Small intestine (tissue), 7 donors: ENCODE results near the gene WNT1. TPM values are rescaled to one million over a fixed set of nuclear protein-coding genes. Genes with fewer than 3 reads are reported as not detected.

ENCODE experiments used
- DNase-seq, 2 donors: peaks; one replicate each; pipeline versions ENCODE4 v3.0.0 to v3.0.0-alpha.2; 2013
- FAIRE-seq: peaks from 2 replicates; lab custom pipeline; 2012; peaks lifted over from hg19 to GRCh38; lab: Jason Lieb, UNC
- H3K27ac ChIP-seq, 3 donors: one replicate each; pipeline ENCODE4 v1.5.1; 2013; ENCODE audit warnings: low read length in 2 of 3, mild to moderate bottlenecking in 2 of 3, control low read depth in 1 of 3, inconsistent platforms in 1 of 3, low read depth in 1 of 3, moderate library complexity in 1 of 3
- H3K27me3 ChIP-seq, 3 donors: one replicate each; pipeline ENCODE4 v1.6.1; 2013; ENCODE audit warnings: low read length in 3 of 3, inconsistent platforms in 1 of 3; ENCODE audit not compliant: control insufficient read depth in 3 of 3, insufficient read depth in 3 of 3
- H3K36me3 ChIP-seq, 3 donors: one replicate each; pipeline ENCODE4 v1.6.1; 2013; ENCODE audit warnings: low read length in 3 of 3, inconsistent platforms in 1 of 3, low read depth in 1 of 3, mild to moderate bottlenecking in 1 of 3, moderate library complexity in 1 of 3; ENCODE audit not compliant: control insufficient read depth in 3 of 3, insufficient read depth in 2 of 3
- H3K4me1 ChIP-seq, 3 donors: one replicate each; pipeline ENCODE4 v1.6.1; 2013; ENCODE audit warnings: low read length in 2 of 3, inconsistent platforms in 1 of 3, low read depth in 1 of 3, mild to moderate bottlenecking in 1 of 3, moderate library complexity in 1 of 3; ENCODE audit not compliant: control insufficient read depth in 3 of 3, insufficient read depth in 2 of 3
- H3K4me3 ChIP-seq, 3 donors: one replicate each; pipeline ENCODE4 v1.5.1; 2013; ENCODE audit warnings: low read length in 3 of 3, control low read depth in 1 of 3, inconsistent platforms in 1 of 3, low read depth in 1 of 3, mild to moderate bottlenecking in 1 of 3, moderate library complexity in 1 of 3
- H3K9me3 ChIP-seq, 2 donors: one replicate each; pipeline ENCODE4 v1.6.1; 2013; ENCODE audit warnings: low read depth in 1 of 2, low read length in 1 of 2; ENCODE audit not compliant: control insufficient read depth in 2 of 2, insufficient read depth in 1 of 2
- WGBS, 3 donors: extraction: QIAGEN DNeasy Blood & Tissue Kit; methylation state at CpG; one replicate each; pipeline ENCODE4 v1.1.7; 2013; 5-methylcytosine and 5-hydroxymethylcytosine counted together
- polyA plus RNA-seq, 4 donors: library from polyadenylated mRNA; stranded (reverse) in 3 of 4; unstranded in 1 of 4; fragments of 200-250 nt in 3 of 4; fragments of 120-200 nt in 1 of 4; gene quantifications; one replicate each; pipeline versions ENCODE4 v1.2.1 to v1.2.3, GENCODE V29; 2013
- donor health status: healthy with polysubstance abuse.
- donor health status: control.
- donor health status: control.
- donor health status: Bipolar disorder and iron deficiency.
- donor health status: healthy.

The WNT1 gene
- polyA plus RNA-seq, 4 donors: 0.07 TPM; not detected in 3

GRCh38 chr12:48938805-48939204, 39.3 kb upstream of the WNT1 start:
- Histone ChIP-seq H3K4me3 (no peak overlapping the region), H3K27ac (no peak overlapping the region), H3K36me3 (peaks cover 0 to 74% (median 19%) of the 10 kb centered on the region in 3 donors), H3K4me1 (no peaks in the 10 kb centered on the region), H3K9me3 (no peaks in the 10 kb centered on the region), H3K27me3 (no peaks in the 10 kb centered on the region)
- WGBS, 3 donors: 80 to 89% (median 84%) methylated on average over 7 of the region's 7 CpGs
- DNase-seq (no peak), FAIRE-seq (no peak)

GRCh38 chr12:48940181-48940580, 37.9 kb upstream of the WNT1 start:
- no peak overlapping the region for H3K27ac ChIP-seq
- no peak for FAIRE-seq

GRCh38 chr12:48943221-48943620, 34.9 kb upstream of the WNT1 start:
- Histone ChIP-seq H3K4me1 (no peaks in the 10 kb centered on the region), H3K27me3 (no peaks in the 10 kb centered on the region), H3K4me3 (no peak overlapping the region), H3K36me3 (peaks cover 0 to 50% (median 15%) of the 10 kb centered on the region in 3 donors), H3K9me3 (no peaks in the 10 kb centered on the region), H3K27ac (no peak overlapping the region)
- FAIRE-seq: no peak
- no peak for DNase-seq
- 83 to 95% (median 93%) methylated on average over 4 of the region's 4 CpGs for WGBS, 3 donors

More at GRCh38 chr12:48940181-48940580, 37.9 kb upstream of the WNT1 start:
- Histone ChIP-seq H3K27me3 (no peaks in the 10 kb centered on the region), H3K4me3 (no peak overlapping the region), H3K9me3 (no peaks in the 10 kb centered on the region), H3K4me1 (no peaks in the 10 kb centered on the region), H3K36me3 (peaks cover 0 to 65% (median 19%) of the 10 kb centered on the region in 3 donors)
- DNase-seq: no peak
- WGBS, 3 donors: 69 to 79% (median 74%) methylated on average over 3 of the region's 3 CpGs

- H3K27me3 ChIP-seq: no peaks in the 10 kb centered on the region
- H3K4me1 ChIP-seq: no peaks in the 10 kb centered on the region
- DNase-seq (no peak), FAIRE-seq (no peak)
- no peak overlapping the region for H3K27ac ChIP-seq
- H3K36me3 ChIP-seq: peaks cover 0 to 31% (median 2%) of the 10 kb centered on the region in 3 donors
- no peaks in the 10 kb centered on the region for H3K9me3 ChIP-seq
- H3K4me3 ChIP-seq: no peak overlapping the region
Observed at GRCh38 chr12:48946205-48946604, 31.9 kb upstream of the WNT1 start.

- FAIRE-seq: no peak
- Histone ChIP-seq H3K27me3 (no peaks in the 10 kb centered on the region), H3K27ac (no peak overlapping the region), H3K36me3 (peaks cover 0 to 32% (median 0%) of the 10 kb centered on the region in 3 donors), H3K4me3 (no peak overlapping the region), H3K9me3 (no peaks in the 10 kb centered on the region), H3K4me1 (no peaks in the 10 kb centered on the region)
- DNase-seq: no peak
- WGBS, 3 donors: 81 to 88% (median 84%) methylated on average over 6 of the region's 6 CpGs
Observed at GRCh38 chr12:48946943-48947342, 31.2 kb upstream of the WNT1 start.

GRCh38 chr12:48947727-48948126, 30.4 kb upstream of the WNT1 start:
- no peak for FAIRE-seq
- no peak overlapping the region for H3K27ac ChIP-seq
- 23 to 63% (median 56%) methylated on average over 3 of the region's 3 CpGs for WGBS, 3 donors

GRCh38 chr12:48952691-48953090, 25.4 kb upstream of the WNT1 start:
- H3K9me3 ChIP-seq: no peaks in the 10 kb centered on the region
- FAIRE-seq (no peak), DNase-seq (no peak)
- no peaks in the 10 kb centered on the region for H3K27me3 ChIP-seq
- peaks cover 3 to 6% (median 6%) of the 10 kb centered on the region in 3 donors for H3K4me1 ChIP-seq
- WGBS, 3 donors: 90 to 94% (median 90%) methylated on average over 4 of the region's 4 CpGs
- H3K36me3 ChIP-seq: peaks cover 0 to 22% (median 0%) of the 10 kb centered on the region in 3 donors
- H3K27ac ChIP-seq: no peak overlapping the region
- H3K4me3 ChIP-seq: no peak overlapping the region

More at GRCh38 chr12:48947727-48948126, 30.4 kb upstream of the WNT1 start:
- Histone ChIP-seq H3K36me3 (peaks cover 0 to 32% (median 0%) of the 10 kb centered on the region in 3 donors), H3K27me3 (no peaks in the 10 kb centered on the region), H3K9me3 (no peaks in the 10 kb centered on the region), H3K4me1 (no peaks in the 10 kb centered on the region), H3K4me3 (no peak overlapping the region)
- DNase-seq: peak; percentile 28 to 72

- WGBS, 3 donors: 97 to 99% (median 98%) methylated on average over 3 of the region's 3 CpGs
- Histone ChIP-seq H3K4me3 (no peak overlapping the region), H3K27me3 (no peaks in the 10 kb centered on the region), H3K4me1 (peaks cover 3 to 14% (median 6%) of the 10 kb centered on the region in 3 donors), H3K36me3 (peaks cover 0 to 19% (median 0%) of the 10 kb centered on the region in 3 donors), H3K27ac (no peak overlapping the region), H3K9me3 (no peaks in the 10 kb centered on the region)
- no peak for FAIRE-seq
- DNase-seq: no peak
Observed at GRCh38 chr12:48954061-48954460, 24.1 kb upstream of the WNT1 start.
